Measurements from ENCODE around the gene CYP4V2. TPM values are rescaled to one million over a fixed set of nuclear protein-coding genes. Genes with fewer than 3 reads are reported as not detected.

Gene CYP4V2
- total and polyA plus RNA-seq, 2 experiments from 2014 or later: 1.5 to 3.1 TPM

GRCh38 chr4:186150926-186151325 lies 40.4 kb upstream of the CYP4V2 start (continued):
- TF ChIP-seq, protein P1, sequence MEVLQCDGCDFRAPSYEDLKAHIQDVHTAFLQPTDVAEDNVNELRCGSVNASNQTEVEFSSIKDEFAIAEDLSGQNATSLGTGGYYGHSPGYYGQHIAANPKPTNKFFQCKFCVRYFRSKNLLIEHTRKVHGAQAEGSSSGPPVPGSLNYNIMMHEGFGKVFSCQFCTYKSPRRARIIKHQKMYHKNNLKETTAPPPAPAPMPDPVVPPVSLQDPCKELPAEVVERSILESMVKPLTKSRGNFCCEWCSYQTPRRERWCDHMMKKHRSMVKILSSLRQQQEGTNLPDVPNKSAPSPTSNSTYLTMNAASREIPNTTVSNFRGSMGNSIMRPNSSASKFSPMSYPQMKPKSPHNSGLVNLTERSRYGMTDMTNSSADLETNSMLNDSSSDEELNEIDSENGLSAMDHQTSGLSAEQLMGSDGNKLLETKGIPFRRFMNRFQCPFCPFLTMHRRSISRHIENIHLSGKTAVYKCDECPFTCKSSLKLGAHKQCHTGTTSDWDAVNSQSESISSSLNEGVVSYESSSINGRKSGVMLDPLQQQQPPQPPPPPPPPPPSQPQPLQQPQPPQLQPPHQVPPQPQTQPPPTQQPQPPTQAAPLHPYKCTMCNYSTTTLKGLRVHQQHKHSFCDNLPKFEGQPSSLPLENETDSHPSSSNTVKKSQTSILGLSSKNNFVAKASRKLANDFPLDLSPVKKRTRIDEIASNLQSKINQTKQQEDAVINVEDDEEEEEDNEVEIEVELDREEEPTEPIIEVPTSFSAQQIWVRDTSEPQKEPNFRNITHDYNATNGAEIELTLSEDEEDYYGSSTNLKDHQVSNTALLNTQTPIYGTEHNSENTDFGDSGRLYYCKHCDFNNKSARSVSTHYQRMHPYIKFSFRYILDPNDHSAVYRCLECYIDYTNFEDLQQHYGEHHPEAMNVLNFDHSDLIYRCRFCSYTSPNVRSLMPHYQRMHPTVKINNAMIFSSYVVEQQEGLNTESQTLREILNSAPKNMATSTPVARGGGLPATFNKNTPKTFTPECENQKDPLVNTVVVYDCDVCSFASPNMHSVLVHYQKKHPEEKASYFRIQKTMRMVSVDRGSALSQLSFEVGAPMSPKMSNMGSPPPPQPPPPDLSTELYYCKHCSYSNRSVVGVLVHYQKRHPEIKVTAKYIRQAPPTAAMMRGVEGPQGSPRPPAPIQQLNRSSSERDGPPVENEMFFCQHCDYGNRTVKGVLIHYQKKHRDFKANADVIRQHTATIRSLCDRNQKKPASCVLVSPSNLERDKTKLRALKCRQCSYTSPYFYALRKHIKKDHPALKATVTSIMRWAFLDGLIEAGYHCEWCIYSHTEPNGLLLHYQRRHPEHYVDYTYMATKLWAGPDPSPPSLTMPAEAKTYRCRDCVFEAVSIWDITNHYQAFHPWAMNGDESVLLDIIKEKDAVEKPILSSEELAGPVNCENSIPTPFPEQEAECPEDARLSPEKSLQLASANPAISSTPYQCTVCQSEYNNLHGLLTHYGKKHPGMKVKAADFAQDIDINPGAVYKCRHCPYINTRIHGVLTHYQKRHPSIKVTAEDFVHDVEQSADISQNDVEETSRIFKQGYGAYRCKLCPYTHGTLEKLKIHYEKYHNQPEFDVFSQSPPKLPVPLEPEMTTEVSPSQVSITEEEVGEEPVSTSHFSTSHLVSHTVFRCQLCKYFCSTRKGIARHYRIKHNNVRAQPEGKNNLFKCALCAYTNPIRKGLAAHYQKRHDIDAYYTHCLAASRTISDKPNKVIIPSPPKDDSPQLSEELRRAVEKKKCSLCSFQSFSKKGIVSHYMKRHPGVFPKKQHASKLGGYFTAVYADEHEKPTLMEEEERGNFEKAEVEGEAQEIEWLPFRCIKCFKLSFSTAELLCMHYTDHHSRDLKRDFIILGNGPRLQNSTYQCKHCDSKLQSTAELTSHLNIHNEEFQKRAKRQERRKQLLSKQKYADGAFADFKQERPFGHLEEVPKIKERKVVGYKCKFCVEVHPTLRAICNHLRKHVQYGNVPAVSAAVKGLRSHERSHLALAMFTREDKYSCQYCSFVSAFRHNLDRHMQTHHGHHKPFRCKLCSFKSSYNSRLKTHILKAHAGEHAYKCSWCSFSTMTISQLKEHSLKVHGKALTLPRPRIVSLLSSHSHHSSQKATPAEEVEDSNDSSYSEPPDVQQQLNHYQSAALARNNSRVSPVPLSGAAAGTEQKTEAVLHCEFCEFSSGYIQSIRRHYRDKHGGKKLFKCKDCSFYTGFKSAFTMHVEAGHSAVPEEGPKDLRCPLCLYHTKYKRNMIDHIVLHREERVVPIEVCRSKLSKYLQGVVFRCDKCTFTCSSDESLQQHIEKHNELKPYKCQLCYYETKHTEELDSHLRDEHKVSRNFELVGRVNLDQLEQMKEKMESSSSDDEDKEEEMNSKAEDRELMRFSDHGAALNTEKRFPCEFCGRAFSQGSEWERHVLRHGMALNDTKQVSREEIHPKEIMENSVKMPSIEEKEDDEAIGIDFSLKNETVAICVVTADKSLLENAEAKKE (CRISPR knock-in tag; IDR thresholded peaks at IDR 0.05): no peak
- TF ChIP-seq, protein P2, sequence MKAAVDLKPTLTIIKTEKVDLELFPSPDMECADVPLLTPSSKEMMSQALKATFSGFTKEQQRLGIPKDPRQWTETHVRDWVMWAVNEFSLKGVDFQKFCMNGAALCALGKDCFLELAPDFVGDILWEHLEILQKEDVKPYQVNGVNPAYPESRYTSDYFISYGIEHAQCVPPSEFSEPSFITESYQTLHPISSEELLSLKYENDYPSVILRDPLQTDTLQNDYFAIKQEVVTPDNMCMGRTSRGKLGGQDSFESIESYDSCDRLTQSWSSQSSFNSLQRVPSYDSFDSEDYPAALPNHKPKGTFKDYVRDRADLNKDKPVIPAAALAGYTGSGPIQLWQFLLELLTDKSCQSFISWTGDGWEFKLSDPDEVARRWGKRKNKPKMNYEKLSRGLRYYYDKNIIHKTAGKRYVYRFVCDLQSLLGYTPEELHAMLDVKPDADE (IDR thresholded peaks at IDR 0.05): no peak
- TF ChIP-seq NANOG (IDR thresholded peaks at IDR 0.05; ENCODE audit: borderline replicate concordance): no peak

- Histone ChIP-seq H3K27me3 (ENCODE audit: insufficient read depth) (peaks cover 9% of the 10 kb centered on the region; the same call in 1 of the 2 replicates), H3K36me3 (ENCODE audit: insufficient read depth) (no peaks in the 10 kb centered on the region), H3F3A (replicated peaks; ENCODE audit: low read depth) (no peaks in the 10 kb centered on the region), H3K9me2 (ENCODE audit: insufficient read depth) (no peaks in the 10 kb centered on the region), H2AFZ (no peak overlapping the region), H3K27ac (ENCODE audit: low read depth) (no peak overlapping the region), H3K79me2 (replicated peaks; ENCODE audit: insufficient read depth) (no peaks in the 10 kb centered on the region), H4K20me1 (replicated peaks; ENCODE audit: insufficient read depth) (no peaks in the 10 kb centered on the region; the same call in 1 of the 2 replicates), H3K4me1 (ENCODE audit: insufficient read depth) (peaks cover 22% of the 10 kb centered on the region), H3K4me3 (no peak overlapping the region), H3K4me2 (no peak overlapping the region)
- no peak for DNase-seq (ENCODE audit: low spot score)
- Mint-ChIP-seq H3K36me3 (ENCODE audit: low read depth) (peaks cover 15% of the 10 kb centered on the region), H3K27ac (no peak overlapping the region), H3K9me3 (no peaks in the 10 kb centered on the region), H3K4me1 (peaks cover 20% of the 10 kb centered on the region), H3K27me3 (ENCODE audit: insufficient read depth, low read depth, poor library complexity) (peaks cover 4% of the 10 kb centered on the region), H3K4me3 (no peak overlapping the region)
- ATAC-seq: no peak
- no peak for TF ChIP-seq REST (IDR thresholded peaks at IDR 0.05; ENCODE audit: unreplicated experiment)
- TF ChIP-seq JUNB (IDR thresholded peaks at IDR 0.05; ENCODE audit: unreplicated experiment): no peak
- TF ChIP-seq STAT1 (IDR thresholded peaks at IDR 0.05; ENCODE audit: unreplicated experiment): no peak
- no peak for TF ChIP-seq ZNF331 (CRISPR knock-in tag; IDR thresholded peaks at IDR 0.05; ENCODE audit: low read depth)
- TF ChIP-seq CREB1 (CRISPR knock-in tag; IDR thresholded peaks at IDR 0.05; ENCODE audit: low read depth): no peak
- no peak for TF ChIP-seq EZH2phosphoT487 (IDR thresholded peaks at IDR 0.05; ENCODE audit: unreplicated experiment)
- TF ChIP-seq NANOG (IDR thresholded peaks at IDR 0.05; ENCODE audit: borderline replicate concordance): no peak
Measured at GRCh38 chr4:186151499-186151898, 39.9 kb upstream of the CYP4V2 start.
